NOMO-1 treated with dmso at 0.1 percent for 144 hours (cell line): ENCODE data around the gene RPUSD1.
A peak's percentile ranks its signal among the peaks of the same experiment; 100 is the strongest.
"Not testable (repeated sequence)": the region's sequence is repeated elsewhere in the genome, so short reads cannot be mapped to it uniquely, and the experiment has no call there.

Experiments
- DNase-seq: peaks from one replicate; lab custom pipeline; 2025; ENCODE audit not compliant: unreplicated experiment; lab: John Stamatoyannopoulos, UW

The RPUSD1 gene

DNA sequence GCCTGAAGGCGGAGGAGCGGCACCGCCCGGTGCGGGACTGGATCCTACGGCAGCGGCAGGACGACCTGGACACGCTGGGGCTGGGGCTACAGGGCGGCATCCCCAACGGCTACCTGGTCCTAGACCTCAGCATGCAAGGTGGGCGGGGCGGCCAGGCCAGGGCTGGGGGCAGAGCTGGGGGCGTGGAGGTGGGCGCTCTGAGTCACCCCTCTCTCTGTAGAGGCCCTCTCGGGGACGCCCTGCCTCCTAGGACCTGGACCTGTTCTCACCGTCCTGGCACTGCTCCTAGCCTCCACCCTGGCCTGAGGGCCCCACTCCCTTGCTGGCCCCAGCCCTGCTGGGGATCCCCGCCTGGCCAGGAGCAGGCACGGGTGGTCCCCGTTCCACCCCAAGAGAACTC lies 19.8 kb downstream of the RPUSD1 start:
- no peak for DNase-seq

DNA sequence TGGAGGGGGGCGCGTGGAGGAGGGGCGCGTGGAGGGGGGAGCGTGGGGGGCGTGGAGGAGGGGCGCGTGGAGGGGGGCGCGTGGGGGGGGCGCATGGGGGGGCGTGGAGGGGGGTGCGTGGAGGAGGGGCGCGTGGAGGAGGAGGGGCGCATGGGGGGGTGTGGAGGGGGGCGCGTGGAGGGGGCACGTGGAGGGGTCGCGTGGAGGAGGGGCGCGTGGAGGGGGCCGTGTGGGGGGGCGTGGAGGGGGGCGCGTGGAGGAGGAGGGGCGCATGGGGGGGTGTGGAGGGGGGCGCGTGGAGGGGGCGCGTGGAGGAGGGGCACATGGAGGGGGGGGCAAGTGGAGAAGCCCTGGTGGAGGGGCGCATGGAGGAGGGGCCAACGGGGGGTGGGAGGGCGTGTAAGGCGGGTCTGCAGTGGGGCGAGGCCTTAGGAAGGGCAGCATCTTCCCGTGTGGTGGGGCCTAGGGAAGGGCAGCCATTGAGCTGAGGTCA lies 20.4 kb downstream of the RPUSD1 start:
- no peak for DNase-seq

DNA sequence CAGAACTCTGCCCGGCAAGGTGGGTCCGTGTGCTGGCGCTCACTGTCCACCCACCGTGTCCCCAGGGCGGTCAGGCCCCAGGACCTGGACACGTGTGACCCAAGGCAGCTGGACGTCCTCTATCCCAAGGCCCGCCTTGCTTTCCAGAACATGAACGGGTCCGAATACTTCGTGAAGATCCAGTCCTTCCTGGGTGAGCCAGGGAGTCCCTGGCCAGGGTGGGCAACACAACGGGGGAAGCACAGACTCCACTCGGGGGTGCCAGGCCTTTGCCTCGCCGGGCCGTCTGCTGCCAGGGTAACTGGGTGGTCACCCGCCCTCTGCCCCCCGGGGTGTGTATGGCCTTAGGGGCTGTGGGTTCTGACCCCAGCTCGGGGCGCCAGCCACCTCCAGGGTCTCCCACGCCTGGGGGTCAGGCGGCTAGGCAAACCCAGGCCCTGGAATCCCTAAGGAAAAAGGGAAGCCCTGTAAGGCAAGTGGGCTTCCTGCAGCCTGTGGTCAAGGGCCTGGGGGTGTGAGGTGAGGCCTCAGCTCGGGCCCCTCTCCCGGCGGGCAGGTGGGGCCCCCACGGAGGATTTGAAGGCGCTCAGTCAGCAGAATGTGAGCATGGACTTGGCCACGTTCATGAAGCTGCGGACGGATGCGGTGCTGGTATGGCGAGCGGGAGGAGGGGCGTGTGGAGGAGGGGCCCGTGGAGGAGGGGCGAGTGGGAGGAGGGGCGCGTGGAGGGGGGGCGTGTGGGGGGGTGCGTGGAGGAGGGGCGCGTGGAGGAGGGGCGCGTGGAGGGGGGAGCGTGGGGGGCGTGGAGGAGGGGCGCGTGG lies 21.2 kb downstream of the RPUSD1 start:
- DNase-seq: no peak

DNA sequence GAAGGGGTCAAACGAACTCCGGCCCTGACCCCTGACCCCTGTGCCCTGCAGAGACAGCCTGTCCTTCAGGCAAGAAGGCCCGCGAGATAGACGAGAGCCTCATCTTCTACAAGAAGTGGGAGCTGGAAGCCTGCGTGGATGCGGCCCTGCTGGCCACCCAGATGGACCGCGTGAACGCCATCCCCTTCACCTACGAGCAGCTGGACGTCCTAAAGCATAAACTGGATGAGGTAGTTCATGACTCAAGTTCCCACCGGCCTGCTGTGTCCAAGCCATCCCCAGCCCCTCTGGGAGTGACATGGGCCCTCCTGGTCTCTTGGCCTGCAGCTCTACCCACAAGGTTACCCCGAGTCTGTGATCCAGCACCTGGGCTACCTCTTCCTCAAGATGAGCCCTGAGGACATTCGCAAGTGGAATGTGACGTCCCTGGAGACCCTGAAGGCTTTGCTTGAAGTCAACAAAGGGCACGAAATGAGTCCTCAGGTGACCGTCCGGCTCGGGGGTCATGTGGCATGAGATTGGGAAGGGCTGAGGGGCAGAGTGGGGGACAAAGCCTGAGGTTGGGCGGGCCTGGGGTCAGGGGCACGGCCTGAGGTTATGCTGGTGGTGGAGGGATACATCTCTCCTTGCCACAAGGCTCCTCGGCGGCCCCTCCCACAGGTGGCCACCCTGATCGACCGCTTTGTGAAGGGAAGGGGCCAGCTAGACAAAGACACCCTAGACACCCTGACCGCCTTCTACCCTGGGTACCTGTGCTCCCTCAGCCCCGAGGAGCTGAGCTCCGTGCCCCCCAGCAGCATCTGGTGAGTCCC lies 22.0 kb downstream of the RPUSD1 start:
- no peak for DNase-seq

DNA sequence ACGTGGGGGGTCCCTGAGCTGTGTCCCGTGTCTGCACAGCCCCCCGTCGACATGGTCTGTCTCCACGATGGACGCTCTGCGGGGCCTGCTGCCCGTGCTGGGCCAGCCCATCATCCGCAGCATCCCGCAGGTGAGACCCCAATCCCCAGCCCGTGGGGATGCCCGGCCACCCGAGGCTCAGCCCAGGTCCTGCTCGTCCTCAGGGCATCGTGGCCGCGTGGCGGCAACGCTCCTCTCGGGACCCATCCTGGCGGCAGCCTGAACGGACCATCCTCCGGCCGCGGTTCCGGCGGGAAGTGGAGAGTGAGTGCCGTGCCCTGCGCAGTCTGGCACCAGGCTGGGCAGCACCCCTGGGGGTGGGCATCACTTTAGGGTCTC lies 22.7 kb downstream of the RPUSD1 start:
- DNase-seq: no peak

DNA sequence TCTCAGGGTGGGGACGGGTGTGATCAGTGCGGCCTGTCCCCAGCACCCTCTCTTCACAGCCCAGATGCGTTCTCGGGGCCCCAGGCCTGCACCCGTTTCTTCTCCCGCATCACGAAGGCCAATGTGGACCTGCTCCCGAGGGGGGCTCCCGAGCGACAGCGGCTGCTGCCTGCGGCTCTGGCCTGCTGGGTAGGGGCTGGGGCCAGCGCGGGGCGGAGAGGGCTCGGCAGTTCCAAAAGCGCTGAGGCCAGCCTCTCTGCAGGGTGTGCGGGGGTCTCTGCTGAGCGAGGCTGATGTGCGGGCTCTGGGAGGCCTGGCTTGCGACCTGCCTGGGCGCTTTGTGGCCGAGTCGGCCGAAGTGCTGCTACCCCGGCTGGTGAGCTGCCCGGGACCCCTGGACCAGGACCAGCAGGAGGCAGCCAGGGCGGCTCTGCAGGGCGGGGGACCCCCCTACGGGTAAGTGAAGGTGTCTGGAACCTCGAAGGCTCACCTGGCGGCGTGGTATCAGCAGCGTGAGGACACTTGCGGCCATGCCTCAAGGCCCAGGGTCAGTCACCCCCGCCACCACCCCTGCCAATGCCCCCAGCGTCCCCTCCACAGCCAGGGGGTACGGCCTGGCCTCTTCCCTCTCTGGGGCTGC lies 23.2 kb downstream of the RPUSD1 start:
- DNase-seq: no peak

DNA sequence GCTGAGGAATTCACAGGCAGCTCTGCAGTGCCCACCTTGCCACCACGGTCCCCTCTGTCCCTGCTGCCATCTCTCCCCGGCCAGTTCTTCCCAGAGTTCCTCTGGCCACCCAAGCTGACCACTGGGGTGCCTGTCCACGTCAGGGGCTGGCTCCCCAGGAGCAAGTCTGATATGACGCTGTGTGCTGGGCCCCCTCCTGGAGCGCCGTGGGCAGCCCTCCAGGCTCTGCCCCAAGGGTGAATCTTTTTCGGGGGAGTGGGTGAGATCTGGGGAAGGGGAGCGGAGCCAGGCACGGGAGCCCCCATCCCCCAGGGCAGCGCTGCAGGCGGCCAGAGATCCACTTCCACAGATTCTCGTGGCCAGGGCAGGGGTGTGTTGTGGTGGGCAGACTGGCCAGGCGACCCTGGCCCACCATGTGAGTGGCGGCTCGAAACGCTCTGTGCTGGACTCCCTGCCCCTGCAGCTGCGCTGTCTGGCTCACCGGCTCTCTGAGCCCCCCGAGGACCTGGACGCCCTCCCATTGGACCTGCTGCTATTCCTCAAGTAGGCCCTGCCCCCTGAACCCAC lies 23.9 kb downstream of the RPUSD1 start:
- no peak for DNase-seq

DNA sequence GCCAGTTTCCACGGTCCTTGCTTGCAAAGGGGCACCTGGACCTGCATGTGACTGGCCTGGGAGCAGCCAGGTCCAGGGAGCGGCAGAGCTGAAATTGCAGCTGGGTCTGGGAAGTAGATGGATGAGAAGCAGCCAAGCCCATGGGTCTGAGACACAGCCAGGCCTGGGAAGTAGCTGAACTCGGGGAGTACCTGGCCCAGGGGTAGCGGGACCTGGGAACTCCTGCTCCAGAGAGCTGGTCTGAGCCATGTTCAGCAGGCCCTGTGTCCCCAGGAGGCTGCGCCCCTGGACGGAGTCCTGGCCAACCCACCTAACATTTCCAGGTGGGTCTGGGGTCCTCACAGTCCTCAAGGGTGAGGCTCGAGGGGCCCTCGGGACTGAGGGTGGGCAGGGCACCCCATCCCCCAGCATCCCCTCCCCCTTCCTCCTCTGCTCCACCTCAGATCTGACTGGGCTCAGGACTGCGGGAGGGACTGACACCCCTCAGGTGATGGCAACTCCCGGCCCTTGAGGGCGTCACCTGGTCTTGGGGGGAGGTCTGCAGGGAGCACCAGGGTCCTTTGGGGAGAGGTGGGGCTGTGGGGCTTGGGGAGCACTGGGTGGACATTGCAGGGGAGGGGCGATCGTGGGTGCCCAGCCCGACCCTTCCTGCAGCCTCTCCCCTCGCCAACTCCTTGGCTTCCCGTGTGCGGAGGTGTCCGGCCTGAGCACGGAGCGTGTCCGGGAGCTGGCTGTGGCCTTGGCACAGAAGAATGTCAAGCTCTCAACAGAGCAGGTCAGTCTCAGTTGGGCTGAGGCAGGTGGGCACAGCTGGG lies 24.6 kb downstream of the RPUSD1 start:
- DNase-seq: no peak

DNA sequence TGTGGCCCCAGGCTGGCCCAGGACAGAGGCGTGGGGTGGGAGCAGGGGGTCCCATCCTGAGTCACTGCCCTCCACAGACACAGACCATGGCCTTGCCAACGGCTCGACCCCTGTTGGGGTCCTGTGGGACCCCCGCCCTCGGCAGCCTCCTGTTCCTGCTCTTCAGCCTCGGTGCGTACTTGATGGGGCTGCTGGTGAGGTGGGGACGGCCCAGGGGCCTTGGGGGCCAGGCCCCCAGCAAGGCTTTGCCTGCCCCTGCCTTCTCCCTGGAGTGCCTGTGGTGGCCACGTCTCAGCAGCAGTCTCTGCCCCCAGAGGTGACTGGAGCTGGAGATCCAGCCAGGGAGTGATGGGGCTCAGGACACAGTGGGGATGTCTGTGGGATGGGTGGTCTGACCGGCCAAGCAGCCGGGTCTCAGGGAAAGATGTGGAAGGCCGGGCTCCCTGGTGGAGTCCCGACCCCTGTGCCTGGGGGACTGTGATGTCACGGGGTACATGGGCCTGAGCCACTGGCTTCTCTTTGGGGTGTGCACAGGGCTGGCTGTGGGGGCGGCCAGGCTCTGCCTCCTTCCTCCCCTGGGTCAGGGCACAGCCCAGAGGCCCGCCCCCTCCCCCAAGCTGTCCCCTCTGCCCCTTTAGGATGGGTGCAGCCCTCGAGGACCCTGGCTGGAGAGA lies 25.4 kb downstream of the RPUSD1 start:
- DNase-seq: no peak

DNA sequence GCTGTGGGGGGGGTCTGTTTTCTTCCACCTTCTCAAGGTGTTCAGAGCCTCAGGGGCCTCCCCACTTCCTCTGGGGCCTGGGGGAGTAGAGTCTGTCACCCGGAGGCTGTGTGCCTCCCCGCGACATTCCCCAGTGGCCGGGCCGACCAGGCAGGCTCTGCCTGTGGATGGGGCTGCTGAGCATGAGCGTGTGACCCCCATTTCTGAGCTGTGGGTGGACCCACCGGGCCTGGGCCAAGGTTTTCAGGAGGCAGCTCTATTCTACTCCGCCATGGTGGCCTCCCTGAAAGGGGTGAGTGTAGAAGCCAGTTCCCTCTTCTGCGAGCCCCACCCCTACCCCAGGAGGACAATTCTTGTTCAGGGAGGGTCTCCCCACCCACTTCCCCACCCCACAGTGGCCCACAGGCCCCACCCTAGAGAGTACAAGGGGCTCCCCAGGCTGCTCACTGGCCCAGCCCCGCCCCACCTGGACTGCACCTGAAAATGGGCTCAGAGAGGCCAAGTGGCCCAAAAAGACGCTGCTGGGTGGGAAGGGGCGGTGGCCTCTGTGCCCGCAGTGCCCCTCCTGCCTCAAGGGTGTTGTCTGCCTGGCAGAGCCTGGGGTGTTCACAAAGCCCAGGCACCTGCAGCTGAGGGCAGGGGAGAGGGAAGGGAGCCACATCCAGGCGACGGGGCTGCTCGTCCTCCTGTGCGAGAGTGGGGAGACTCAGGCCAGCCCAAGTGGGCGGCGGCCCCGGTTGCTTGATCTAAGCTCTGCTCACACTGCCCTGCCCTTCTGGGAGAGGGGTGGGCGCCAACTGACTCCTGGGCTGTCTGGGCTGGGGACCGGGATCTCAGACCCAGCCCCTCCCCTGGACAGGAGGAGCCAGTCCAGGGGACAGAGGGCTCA lies 26.3 kb downstream of the RPUSD1 start:
- no peak for DNase-seq

DNA sequence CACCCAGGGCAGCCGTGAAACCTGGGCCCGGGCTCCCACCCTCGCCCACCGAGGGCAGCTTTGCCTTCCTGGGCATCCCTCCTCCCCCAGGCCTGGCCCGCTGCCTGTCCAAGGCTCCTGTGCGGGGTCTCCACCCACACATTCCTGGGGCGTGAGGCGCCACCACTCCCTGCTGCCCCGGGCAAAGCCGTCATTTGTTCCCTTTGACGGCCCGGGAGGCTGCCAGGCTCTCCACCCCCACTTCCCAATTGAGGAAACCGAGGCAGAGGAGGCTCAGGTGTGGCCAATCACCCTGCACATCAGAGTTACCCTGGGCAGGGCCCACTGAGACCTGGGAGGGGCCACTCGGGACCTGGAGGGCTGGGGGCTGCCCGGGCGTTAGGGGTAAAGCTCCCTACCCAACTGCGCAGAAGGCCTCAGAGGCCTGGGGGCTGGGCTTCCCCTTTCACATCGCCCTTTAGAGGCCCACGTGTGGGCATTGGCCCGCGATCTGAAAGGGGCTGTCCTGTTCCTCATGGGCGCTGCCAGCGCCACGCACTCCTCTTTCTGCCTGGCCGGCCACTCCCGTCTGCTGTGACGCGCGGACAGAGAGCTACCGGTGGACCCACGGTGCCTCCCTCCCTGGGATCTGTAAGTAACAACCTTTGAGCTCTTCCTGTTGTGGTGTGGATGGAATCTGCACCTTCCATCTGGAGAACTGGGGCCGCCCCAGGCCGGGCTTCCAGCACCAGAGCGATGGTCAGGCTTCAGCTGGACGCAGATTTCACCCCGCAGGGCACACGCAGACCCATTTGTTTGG lies 27.4 kb downstream of the RPUSD1 start, which contains the start of gene MSLN:
Gene MSLN (plus strand): TSS at position 190 of the 799 bp plus-strand sequence. CDS start 1,947 bp downstream, outside the sequence.
- peak; percentile 86 for DNase-seq

DNA sequence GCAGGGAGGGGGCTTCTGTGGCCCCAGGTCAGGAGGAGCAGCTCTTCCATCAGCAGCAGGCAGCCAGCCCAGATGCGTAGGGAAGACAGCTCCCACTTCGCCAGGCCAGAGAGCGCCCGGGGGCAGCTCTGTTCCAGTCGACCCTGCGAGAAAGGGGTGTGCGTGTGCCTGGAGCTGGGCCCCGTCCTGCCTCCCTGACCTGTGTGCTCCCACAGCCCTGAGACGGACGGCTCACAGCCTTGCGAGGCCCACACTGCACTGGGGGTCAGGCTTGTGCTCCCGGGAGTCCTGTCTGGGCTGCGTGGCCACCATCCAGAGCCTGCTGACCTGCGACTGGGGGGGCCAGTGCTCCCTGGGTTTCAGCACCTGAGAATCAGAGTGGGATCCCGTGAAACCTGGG lies 28.1 kb downstream of the RPUSD1 start:
- DNase-seq: no peak

DNA sequence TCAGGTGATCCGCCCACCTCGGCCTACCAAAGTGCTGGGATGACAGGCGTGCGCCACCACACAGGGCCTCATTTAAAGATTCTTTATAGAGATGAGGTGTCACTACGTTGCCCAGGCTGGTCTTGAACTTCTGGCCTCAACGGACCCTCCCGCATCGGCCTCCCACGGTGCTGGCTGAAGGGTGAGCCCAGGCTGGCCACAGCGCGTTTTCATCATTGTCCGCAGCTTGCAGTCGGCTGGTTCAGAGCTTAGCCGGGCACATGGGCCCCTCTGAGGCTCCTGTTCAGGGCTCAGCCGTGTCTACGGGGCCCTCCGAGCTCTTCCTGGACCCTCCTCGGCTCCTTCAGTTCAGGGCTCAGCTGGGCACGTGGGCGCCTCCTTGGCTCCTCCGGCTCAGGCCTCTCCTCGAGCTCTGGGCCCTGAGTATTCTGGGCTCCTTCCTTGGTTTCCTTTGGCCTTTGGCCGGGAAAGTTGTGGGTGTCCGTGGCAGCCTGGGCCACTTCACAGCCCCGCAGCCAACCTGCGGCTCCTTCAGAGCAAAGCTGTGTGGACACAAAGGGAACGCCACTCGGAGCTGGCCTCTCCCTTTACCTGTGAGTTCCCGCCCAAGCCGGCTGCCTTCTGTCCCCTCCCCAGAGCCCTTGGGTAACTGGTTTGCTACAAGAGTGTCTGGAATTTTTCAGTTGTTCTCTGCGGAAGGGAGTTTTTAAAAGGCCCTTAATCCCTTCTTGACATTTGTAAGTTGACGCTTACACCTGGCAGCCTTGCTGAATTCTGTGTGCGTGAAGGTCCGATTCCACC lies 28.9 kb downstream of the RPUSD1 start:
- no peak for DNase-seq

DNA sequence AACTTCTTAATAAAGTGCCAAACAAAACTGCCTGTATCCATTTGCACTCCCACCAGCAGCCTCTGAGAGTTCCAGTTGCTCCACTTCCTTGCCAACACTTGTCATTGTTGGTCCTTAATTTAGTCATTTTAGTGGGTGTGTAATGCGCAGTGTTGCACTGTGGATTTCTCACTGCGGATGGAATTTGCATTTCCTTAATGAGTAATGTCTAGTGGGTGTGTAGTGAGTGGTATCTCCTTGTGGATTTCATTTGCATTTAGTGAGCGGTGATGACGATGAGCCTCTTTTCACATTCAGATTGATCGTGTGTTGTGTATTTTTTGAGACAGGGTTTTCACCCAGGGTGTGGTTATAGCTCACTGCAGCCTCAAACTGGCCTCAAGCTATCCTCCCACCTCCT lies 31.8 kb downstream of the RPUSD1 start:
- no peak for DNase-seq

DNA sequence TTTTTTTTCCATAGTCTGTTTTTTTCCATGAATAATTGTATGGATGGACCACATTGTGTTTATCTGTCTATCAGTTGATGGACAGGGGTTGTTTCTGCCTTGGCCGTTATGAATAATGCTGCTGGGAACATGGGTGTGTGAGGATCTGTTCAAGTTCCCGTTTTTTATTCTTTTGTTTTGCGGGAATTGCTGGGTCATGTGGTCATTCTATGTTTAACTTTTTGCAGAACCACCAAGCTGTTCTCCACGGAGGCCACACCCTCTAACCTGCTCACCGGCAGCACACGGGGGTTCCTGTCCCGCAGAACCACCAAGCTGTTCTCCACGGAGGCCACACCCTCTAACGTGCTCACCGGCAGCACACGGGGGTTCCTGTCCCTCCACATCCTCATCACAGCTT lies 33.5 kb downstream of the RPUSD1 start:
- DNase-seq: peak; percentile 44

DNA sequence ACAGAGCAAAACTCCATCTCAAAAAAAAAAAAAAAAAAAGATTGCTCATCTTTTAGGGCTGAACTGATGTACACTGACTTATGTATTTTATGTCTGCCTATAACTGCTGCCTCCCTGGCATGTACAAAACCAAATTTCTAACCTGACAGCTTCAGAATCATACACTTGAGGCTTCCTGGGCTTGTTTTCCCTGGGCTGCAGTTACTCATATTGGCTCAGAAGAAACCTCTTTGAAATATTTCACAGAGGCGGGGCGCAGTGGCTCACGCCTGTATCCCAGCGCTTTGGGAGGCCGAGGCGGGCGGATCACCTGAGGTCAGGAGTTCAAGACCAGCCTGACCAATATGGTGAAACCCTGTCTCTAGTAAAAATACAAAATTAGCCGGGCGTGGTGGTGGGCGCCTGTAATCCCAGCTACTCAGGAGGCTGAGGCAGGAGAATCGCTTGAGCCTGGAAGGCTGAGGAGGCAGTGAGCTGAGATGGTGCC lies 34.0 kb downstream of the RPUSD1 start:
- DNase-seq: not testable (repeated sequence)

DNA sequence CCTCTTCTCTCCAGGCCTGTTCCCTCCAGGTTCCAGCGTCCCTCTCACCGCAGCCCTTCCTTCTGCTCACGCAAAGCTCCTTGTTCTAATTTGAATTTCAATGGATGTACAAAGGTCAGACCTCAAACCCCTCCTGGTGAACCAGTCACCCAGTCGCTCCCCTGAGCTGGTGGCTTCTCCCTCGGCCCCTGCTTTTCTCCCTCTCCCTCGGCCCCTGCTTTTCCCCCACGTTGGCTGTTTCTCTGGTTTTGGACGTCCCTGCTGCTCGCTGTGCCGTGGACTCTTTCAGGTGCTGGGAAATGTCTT lies 36.2 kb downstream of the RPUSD1 start:
- DNase-seq: no peak
